ENCODE measurements around the gene AADACL3. TPM values are rescaled to one million over a fixed set of nuclear protein-coding genes. Genes with fewer than 3 reads are reported as not detected.

Gene AADACL3
- total and polyA plus RNA-seq, 2 experiments from 2014 or later: 0.10 TPM; not detected in 1

GRCh38 chr1:12738934-12739333 lies 23.0 kb downstream of the AADACL3 start:
- Histone ChIP-seq H3K9me2 (replicated peaks; ENCODE audit: insufficient read depth) (no peaks in the 10 kb centered on the region), H3K27me3 (no peaks in the 10 kb centered on the region)
- 96% methylated on average over 1 of the region's 1 CpG for WGBS (ENCODE audit: low lambda C conversion rate, missing lambda C conversion rate)

GRCh38 chr1:12739613-12740012 lies 23.7 kb downstream of the AADACL3 start:
- no peaks in the 10 kb centered on the region for H3K27me3 ChIP-seq
- no peak overlapping the region for H3K27ac ChIP-seq
- H3K4me3 ChIP-seq: no peak overlapping the region
- H3K36me3 ChIP-seq (replicated peaks; ENCODE audit: insufficient read depth, low read depth): no peaks in the 10 kb centered on the region
- no peaks in the 10 kb centered on the region for H4K20me1 ChIP-seq (ENCODE audit: insufficient read depth, poor library complexity, severe bottlenecking)
- no peak overlapping the region for H3K4me2 ChIP-seq
- no peaks in the 10 kb centered on the region for H3K79me2 ChIP-seq
- H3K4me1 ChIP-seq (ENCODE audit: insufficient read depth): no peaks in the 10 kb centered on the region
- WGBS (ENCODE audit: low lambda C conversion rate, missing lambda C conversion rate): 83% methylated on average over 5 of the region's 5 CpGs
- no peaks in the 10 kb centered on the region for H3K9me3 ChIP-seq (ENCODE audit: low read depth)
- TF ChIP-seq EZH2phosphoT487 (IDR thresholded peaks at IDR 0.05; ENCODE audit: low read depth, severe bottlenecking, unreplicated experiment) (no peak), CTCF (IDR thresholded peaks at IDR 0.05; ENCODE audit: poor library complexity) (no peak), EZH2 (IDR thresholded peaks at IDR 0.05; ENCODE audit: borderline replicate concordance) (no peak)
- no peak overlapping the region for H2AFZ ChIP-seq
- no peaks in the 10 kb centered on the region for H3K9me2 ChIP-seq (replicated peaks; ENCODE audit: insufficient read depth)
- DNase-seq (ENCODE audit: low spot score): no peak

More at GRCh38 chr1:12738934-12739333, 23.0 kb downstream of the AADACL3 start:
- no peak overlapping the region for H3K4me3 ChIP-seq
- H2AFZ ChIP-seq: no peak overlapping the region
- H3K27ac ChIP-seq: no peak overlapping the region
- DNase-seq (ENCODE audit: low spot score): no peak
- no peaks in the 10 kb centered on the region for H4K20me1 ChIP-seq (ENCODE audit: insufficient read depth, poor library complexity, severe bottlenecking)
- H3K4me1 ChIP-seq (ENCODE audit: insufficient read depth): no peaks in the 10 kb centered on the region
- H3K36me3 ChIP-seq (replicated peaks; ENCODE audit: insufficient read depth, low read depth): no peaks in the 10 kb centered on the region
- no peak overlapping the region for H3K4me2 ChIP-seq
- TF ChIP-seq EZH2phosphoT487 (IDR thresholded peaks at IDR 0.05; ENCODE audit: low read depth, severe bottlenecking, unreplicated experiment) (no peak), CTCF (IDR thresholded peaks at IDR 0.05; ENCODE audit: poor library complexity) (no peak), EZH2 (IDR thresholded peaks at IDR 0.05; ENCODE audit: borderline replicate concordance) (no peak)
- H3K9me3 ChIP-seq (ENCODE audit: low read depth): no peaks in the 10 kb centered on the region
- H3K79me2 ChIP-seq: no peaks in the 10 kb centered on the region

GRCh38 chr1:12741946-12742345 lies 26.0 kb downstream of the AADACL3 start:
- Histone ChIP-seq H3K36me3 (replicated peaks; ENCODE audit: insufficient read depth, low read depth) (no peaks in the 10 kb centered on the region), H3K4me2 (no peak overlapping the region), H3K79me2 (no peaks in the 10 kb centered on the region), H3K9me3 (ENCODE audit: low read depth) (no peaks in the 10 kb centered on the region), H4K20me1 (ENCODE audit: insufficient read depth, poor library complexity, severe bottlenecking) (no peaks in the 10 kb centered on the region), H3K27ac (no peak overlapping the region), H2AFZ (no peak overlapping the region), H3K27me3 (no peaks in the 10 kb centered on the region), H3K9me2 (replicated peaks; ENCODE audit: insufficient read depth) (no peaks in the 10 kb centered on the region), H3K4me1 (ENCODE audit: insufficient read depth) (no peaks in the 10 kb centered on the region), H3K4me3 (no peak overlapping the region)
- WGBS (ENCODE audit: low lambda C conversion rate, missing lambda C conversion rate): 93% methylated on average over 3 of the region's 3 CpGs
- TF ChIP-seq EZH2phosphoT487 (IDR thresholded peaks at IDR 0.05; ENCODE audit: low read depth, severe bottlenecking, unreplicated experiment): no peak
- TF ChIP-seq CTCF (IDR thresholded peaks at IDR 0.05; ENCODE audit: poor library complexity): no peak
- no peak for TF ChIP-seq EZH2 (IDR thresholded peaks at IDR 0.05; ENCODE audit: borderline replicate concordance)
- no peak for DNase-seq (ENCODE audit: low spot score)

All from hepatocyte (in vitro differentiated cells).